Thyroid gland (tissue), 4 donors: Measurements from ENCODE around the gene CCDC92.

Experiments
- POLR2A ChIP-seq, 2 donors: fragments of 450-650 bp; IDR thresholded peaks; one replicate each; pipeline ENCODE4 v1.6.1; 2017; ENCODE audit warnings: antibody characterized with exemption in 2 of 2, mild to moderate bottlenecking in 2 of 2, moderate library complexity in 1 of 2
- TF ChIP-seq, protein P1 (sequence below), 6 experiments: fragments of 200-600 bp in 3 of 6; fragments of 450-650 bp in 3 of 6; sonication (generic) in 3 of 6; IDR thresholded peaks; one replicate each; pipeline ENCODE4 v1.5.1; 2016 to 2019; ENCODE audit warnings: antibody characterized with exemption in 6 of 6, mild to moderate bottlenecking in 2 of 6, inconsistent platforms in 1 of 6, moderate library complexity in 1 of 6

DNA sequence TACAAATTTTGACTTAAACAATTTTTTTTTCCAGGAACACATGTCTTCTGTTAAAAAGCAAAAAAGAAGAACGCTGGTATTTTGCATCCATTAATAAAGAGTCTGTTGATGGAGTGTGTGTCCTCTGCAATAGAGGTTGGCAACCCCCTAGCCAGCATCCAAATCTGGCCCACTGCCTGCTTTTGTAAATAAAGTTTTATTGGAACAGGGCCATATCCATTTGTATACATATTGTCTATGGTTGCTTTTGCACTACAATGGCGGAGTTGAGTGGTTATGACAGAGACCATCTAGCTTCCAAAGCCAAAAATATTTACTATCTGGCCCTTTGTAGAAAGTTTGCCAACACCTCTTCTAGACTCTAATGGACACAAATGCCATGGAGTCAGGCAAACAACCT is 49.6 kb downstream of the CCDC92 start:
- TF ChIP-seq, protein P1, sequence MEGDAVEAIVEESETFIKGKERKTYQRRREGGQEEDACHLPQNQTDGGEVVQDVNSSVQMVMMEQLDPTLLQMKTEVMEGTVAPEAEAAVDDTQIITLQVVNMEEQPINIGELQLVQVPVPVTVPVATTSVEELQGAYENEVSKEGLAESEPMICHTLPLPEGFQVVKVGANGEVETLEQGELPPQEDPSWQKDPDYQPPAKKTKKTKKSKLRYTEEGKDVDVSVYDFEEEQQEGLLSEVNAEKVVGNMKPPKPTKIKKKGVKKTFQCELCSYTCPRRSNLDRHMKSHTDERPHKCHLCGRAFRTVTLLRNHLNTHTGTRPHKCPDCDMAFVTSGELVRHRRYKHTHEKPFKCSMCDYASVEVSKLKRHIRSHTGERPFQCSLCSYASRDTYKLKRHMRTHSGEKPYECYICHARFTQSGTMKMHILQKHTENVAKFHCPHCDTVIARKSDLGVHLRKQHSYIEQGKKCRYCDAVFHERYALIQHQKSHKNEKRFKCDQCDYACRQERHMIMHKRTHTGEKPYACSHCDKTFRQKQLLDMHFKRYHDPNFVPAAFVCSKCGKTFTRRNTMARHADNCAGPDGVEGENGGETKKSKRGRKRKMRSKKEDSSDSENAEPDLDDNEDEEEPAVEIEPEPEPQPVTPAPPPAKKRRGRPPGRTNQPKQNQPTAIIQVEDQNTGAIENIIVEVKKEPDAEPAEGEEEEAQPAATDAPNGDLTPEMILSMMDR (IDR thresholded peaks at IDR 0.05), result no peak
- TF ChIP-seq POLR2A (IDR thresholded peaks at IDR 0.05), result no peak
